ENCODE measurements around the gene EPHA3. TPM values are rescaled to one million over a fixed set of nuclear protein-coding genes. Genes with fewer than 3 reads are reported as not detected.
A peak's percentile ranks its signal among the peaks of the same experiment; 100 is the strongest.

EPHA3 gene
- total RNA-seq, result 1 to 10 TPM in 1 of 4 donors, under 1 TPM in 3; 0.53 to 3.3 (median 0.88) TPM

- H3K27me3 ChIP-seq, result no peaks in the 10 kb centered on the region
- peaks cover 0 to 13% (median 0%) of the 10 kb centered on the region in 4 donors for H3K4me1 ChIP-seq
- peak within 1 kb of the TSS; percentile 22 to 43 (median 36) for H3K4me3 ChIP-seq
Measured at GRCh38 chr3:89107461-89108290, at the start of gene EPHA3. TSS of gene EPHA3 (plus strand) at chr3:89107621. CDS start at chr3:89107749, 128 bp downstream.

GRCh38 chr3:89058371-89058770 is 49.0 kb upstream of the EPHA3 start:
- Histone ChIP-seq H3K36me3 (no peaks in the 10 kb centered on the region), H3K9me3 (no peaks in the 10 kb centered on the region), H3K27ac (no peak overlapping the region), H3K27me3 (no peaks in the 10 kb centered on the region), H3K4me3 (no peak overlapping the region), H3K4me1 (no peaks in the 10 kb centered on the region)
- DNase-seq, result no peak
- TF ChIP-seq POLR2A (IDR thresholded peaks at IDR 0.05) (no peak), CTCF (IDR thresholded peaks at IDR 0.05) (no peak)

More at GRCh38 chr3:89107461-89108290, at the start of gene EPHA3:
- DNase-seq, result peak; percentile 24 to 77 (median 55)
- no peaks in the 10 kb centered on the region for H3K9me3 ChIP-seq
- H3K36me3 ChIP-seq, result no peaks in the 10 kb centered on the region
- TF ChIP-seq POLR2A (IDR thresholded peaks at IDR 0.05), result no peak
- no peak for TF ChIP-seq CTCF (IDR thresholded peaks at IDR 0.05)
- peak within 1 kb of the TSS in 1 of 4 donors; percentile 7 for H3K27ac ChIP-seq

GRCh38 chr3:89059211-89059925 is 48.1 kb upstream of the EPHA3 start:
- no peaks in the 10 kb centered on the region for H3K36me3 ChIP-seq
- no peaks in the 10 kb centered on the region for H3K4me1 ChIP-seq
- H3K27ac ChIP-seq, result no peak overlapping the region
- TF ChIP-seq CTCF (IDR thresholded peaks at IDR 0.05) (no peak), POLR2A (IDR thresholded peaks at IDR 0.05) (no peak)
- H3K27me3 ChIP-seq, result no peaks in the 10 kb centered on the region
- no peaks in the 10 kb centered on the region for H3K9me3 ChIP-seq
- no peak for DNase-seq
- H3K4me3 ChIP-seq, result no peak overlapping the region

GRCh38 chr3:89061259-89061658 is 46.2 kb upstream of the EPHA3 start:
- H3K27me3 ChIP-seq, result no peaks in the 10 kb centered on the region

GRCh38 chr3:89067736-89068135 is 39.7 kb upstream of the EPHA3 start:
- Histone ChIP-seq H3K4me1 (no peaks in the 10 kb centered on the region), H3K27ac (no peak overlapping the region), H3K27me3 (no peaks in the 10 kb centered on the region), H3K4me3 (no peak overlapping the region), H3K36me3 (no peaks in the 10 kb centered on the region), H3K9me3 (no peaks in the 10 kb centered on the region)
- TF ChIP-seq POLR2A (IDR thresholded peaks at IDR 0.05) (no peak), CTCF (IDR thresholded peaks at IDR 0.05) (no peak)
- no peak for DNase-seq

More at GRCh38 chr3:89061259-89061658, 46.2 kb upstream of the EPHA3 start:
- Histone ChIP-seq H3K36me3 (no peaks in the 10 kb centered on the region), H3K4me1 (no peaks in the 10 kb centered on the region), H3K9me3 (no peaks in the 10 kb centered on the region), H3K4me3 (no peak overlapping the region), H3K27ac (no peak overlapping the region)
- DNase-seq, result no peak
- TF ChIP-seq CTCF (IDR thresholded peaks at IDR 0.05) (no peak), POLR2A (IDR thresholded peaks at IDR 0.05) (no peak)
